GM21381 (cell line): ENCODE data around the gene PNLIPRP2.

ENCODE experiments used
- ATAC-seq: cut with Tn5 transposase; IDR thresholded peaks from one replicate; pipeline ENCODE4 v1.9.1; 2021; ENCODE audit warnings: mild to moderate bottlenecking, moderate library complexity; ENCODE audit not compliant: unreplicated experiment

The PNLIPRP2 gene

GRCh38 chr10:116676633-116677032 lies 55.9 kb downstream of the PNLIPRP2 start:
- ATAC-seq: no peak

GRCh38 chr10:116679351-116679750 lies 58.6 kb downstream of the PNLIPRP2 start:
- no peak for ATAC-seq

- no peak for ATAC-seq
Observed at GRCh38 chr10:116683166-116683565, 62.4 kb downstream of the PNLIPRP2 start.

- ATAC-seq: no peak
Observed at GRCh38 chr10:116683821-116684220, 63.1 kb downstream of the PNLIPRP2 start.

GRCh38 chr10:116684781-116685180 lies 64.0 kb downstream of the PNLIPRP2 start:
- ATAC-seq: no peak

- no peak for ATAC-seq
Observed at GRCh38 chr10:116685807-116686206, 65.1 kb downstream of the PNLIPRP2 start.

GRCh38 chr10:116686632-116687031 lies 65.9 kb downstream of the PNLIPRP2 start:
- no peak for ATAC-seq

GRCh38 chr10:116687633-116688032 lies 66.9 kb downstream of the PNLIPRP2 start:
- ATAC-seq: no peak

- no peak for ATAC-seq
Observed at GRCh38 chr10:116688241-116688711, 67.5 kb downstream of the PNLIPRP2 start.

GRCh38 chr10:116688741-116689495 lies 68.2 kb downstream of the PNLIPRP2 start:
- no peak for ATAC-seq

GRCh38 chr10:116689744-116690143 lies 69.0 kb downstream of the PNLIPRP2 start:
- no peak for ATAC-seq

GRCh38 chr10:116690356-116691322 lies 69.9 kb downstream of the PNLIPRP2 start:
- no peak for ATAC-seq

- ATAC-seq: no peak
Observed at GRCh38 chr10:116691635-116692034, 70.9 kb downstream of the PNLIPRP2 start.

GRCh38 chr10:116692225-116692624 lies 71.5 kb downstream of the PNLIPRP2 start:
- ATAC-seq: no peak

GRCh38 chr10:116694243-116694926 lies 73.6 kb downstream of the PNLIPRP2 start:
- no peak for ATAC-seq
